ENCODE measurements around the gene NEK2. TPM values are rescaled to one million over a fixed set of nuclear protein-coding genes. Genes with fewer than 3 reads are reported as not detected.

Gene NEK2
- total RNA-seq, 1 donor from 2014 or later = 93.3 TPM

- H2AFZ ChIP-seq (replicated peaks) = no peak overlapping the region
- H3K27ac Mint-ChIP-seq = no peak overlapping the region
- H3K9me3 Mint-ChIP-seq = no peaks in the 10 kb centered on the region
- no peaks in the 10 kb centered on the region for H3K27me3 ChIP-seq
- DNase-seq (ENCODE audit: low spot score) = no peak
- no peaks in the 10 kb centered on the region for H3K27me3 Mint-ChIP-seq (ENCODE audit: insufficient read depth, low read depth)
- no peaks in the 10 kb centered on the region for H3K36me3 ChIP-seq
- no peaks in the 10 kb centered on the region for H3F3A ChIP-seq (ENCODE audit: low read depth)
- TF ChIP-seq CTCF (IDR thresholded peaks at IDR 0.05) (no peak), EZH2 (IDR thresholded peaks at IDR 0.05) (no peak), EZH2phosphoT487 (IDR thresholded peaks at IDR 0.05) (no peak)
- no peak overlapping the region for H3K9ac ChIP-seq
- no peaks in the 10 kb centered on the region for H3K79me2 ChIP-seq (ENCODE audit: low read depth)
- no peak overlapping the region for H3K27ac ChIP-seq
- no peak overlapping the region for H3K4me3 ChIP-seq
- no peaks in the 10 kb centered on the region for H3K9me3 ChIP-seq (ENCODE audit: low read depth)
- H3K4me3 Mint-ChIP-seq = no peak overlapping the region
- H4K20me1 ChIP-seq (ENCODE audit: low read depth) = no peaks in the 10 kb centered on the region
- H3K4me2 ChIP-seq = no peak overlapping the region
- peaks cover 10% of the 10 kb centered on the region for H3K4me1 Mint-ChIP-seq
- H3K4me1 ChIP-seq = no peaks in the 10 kb centered on the region
- no peaks in the 10 kb centered on the region for H3K36me3 Mint-ChIP-seq
These were observed 13.0 kb upstream of the NEK2 start for GRCh38 chr1:211688421-211688820.

- H3K4me3 ChIP-seq = no peak overlapping the region
- no peak overlapping the region for H2AFZ ChIP-seq (replicated peaks)
- no peaks in the 10 kb centered on the region for H3K4me1 ChIP-seq
- no peaks in the 10 kb centered on the region for H3K27me3 ChIP-seq
- H3K27me3 Mint-ChIP-seq (ENCODE audit: insufficient read depth, low read depth) = no peaks in the 10 kb centered on the region
- H3K36me3 Mint-ChIP-seq = no peaks in the 10 kb centered on the region
- no peak overlapping the region for H3K27ac Mint-ChIP-seq
- H4K20me1 ChIP-seq (ENCODE audit: low read depth) = no peaks in the 10 kb centered on the region
- peaks cover 10% of the 10 kb centered on the region for H3K4me1 Mint-ChIP-seq
- no peaks in the 10 kb centered on the region for H3F3A ChIP-seq (ENCODE audit: low read depth)
- H3K4me3 Mint-ChIP-seq = no peak overlapping the region
- H3K9ac ChIP-seq = no peak overlapping the region
- no peaks in the 10 kb centered on the region for H3K9me3 Mint-ChIP-seq
- no peaks in the 10 kb centered on the region for H3K9me3 ChIP-seq (ENCODE audit: low read depth)
- no peaks in the 10 kb centered on the region for H3K36me3 ChIP-seq
- H3K27ac ChIP-seq = no peak overlapping the region
- no peaks in the 10 kb centered on the region for H3K79me2 ChIP-seq (ENCODE audit: low read depth)
- TF ChIP-seq EZH2phosphoT487 (IDR thresholded peaks at IDR 0.05) (no peak), CTCF (IDR thresholded peaks at IDR 0.05) (no peak), EZH2 (IDR thresholded peaks at IDR 0.05) (no peak)
- no peak for DNase-seq (ENCODE audit: low spot score)
- H3K4me2 ChIP-seq = no peak overlapping the region
These were observed 12.2 kb upstream of the NEK2 start for GRCh38 chr1:211687462-211688215.

GRCh38 chr1:211685823-211686222 is 10.4 kb upstream of the NEK2 start:
- no peak for TF ChIP-seq EZH2 (IDR thresholded peaks at IDR 0.05)
- no peak for TF ChIP-seq EZH2phosphoT487 (IDR thresholded peaks at IDR 0.05)
- TF ChIP-seq CTCF (IDR thresholded peaks at IDR 0.05) = no peak
- no peaks in the 10 kb centered on the region for H4K20me1 ChIP-seq (ENCODE audit: low read depth)
- no peak overlapping the region for H3K27ac Mint-ChIP-seq
- H3K4me1 ChIP-seq = no peaks in the 10 kb centered on the region
- H3K9me3 ChIP-seq (ENCODE audit: low read depth) = no peaks in the 10 kb centered on the region
- H3K9ac ChIP-seq = no peak overlapping the region
- no peaks in the 10 kb centered on the region for H3K36me3 ChIP-seq
- DNase-seq (ENCODE audit: low spot score) = no peak
- H2AFZ ChIP-seq (replicated peaks) = no peak overlapping the region
- H3K27ac ChIP-seq = no peak overlapping the region
- no peak overlapping the region for H3K4me3 Mint-ChIP-seq
- no peak overlapping the region for H3K4me2 ChIP-seq
- no peaks in the 10 kb centered on the region for H3K79me2 ChIP-seq (ENCODE audit: low read depth)
- no peaks in the 10 kb centered on the region for H3F3A ChIP-seq (ENCODE audit: low read depth)
- H3K27me3 Mint-ChIP-seq (ENCODE audit: insufficient read depth, low read depth) = no peaks in the 10 kb centered on the region
- H3K9me3 Mint-ChIP-seq = no peaks in the 10 kb centered on the region
- no peaks in the 10 kb centered on the region for H3K36me3 Mint-ChIP-seq
- H3K4me1 Mint-ChIP-seq = peaks cover 13% of the 10 kb centered on the region
- no peaks in the 10 kb centered on the region for H3K27me3 ChIP-seq
- H3K4me3 ChIP-seq = no peak overlapping the region
